K562 (cell line): Measurements from ENCODE around the gene PPEF2. TPM values are rescaled to one million over a fixed set of nuclear protein-coding genes. Genes with fewer than 3 reads are reported as not detected.

Experiments used
- CBX3 ChIP-seq, 2 experiments: IDR thresholded peaks; 1 replicate in 1 of 2; 2 replicates in 1 of 2; pipeline ENCODE4 v1.6.1; 2012; ENCODE audit warnings: inconsistent platforms in 2 of 2, low read length in 2 of 2, borderline replicate concordance in 1 of 2, control low read depth in 1 of 2
- EP400 ChIP-seq: fragments of 450-650 bp; IDR thresholded peaks from 2 replicates; pipeline ENCODE4 v1.6.1; 2017; ENCODE audit warnings: antibody characterized with exemption, mild to moderate bottlenecking, moderate library complexity
- GABPB1 ChIP-seq: sonication (generic); formaldehyde crosslinking; IDR thresholded peaks from 2 replicates; pipeline ENCODE4 v1.8.0; 2022; ENCODE audit warnings: mild to moderate bottlenecking, missing genetic modification reagents
- GATAD2A ChIP-seq: fragments of 450-650 bp; IDR thresholded peaks from 2 replicates; pipeline ENCODE4 v1.6.1; 2017
- KAT2B ChIP-seq: IDR thresholded peaks from one replicate; pipeline ENCODE4 v1.6.1; 2012; ENCODE audit warnings: low read depth, mild to moderate bottlenecking, control low read depth, inconsistent platforms, low read length, moderate library complexity
- KAT7 ChIP-seq: sonication (generic); formaldehyde crosslinking; IDR thresholded peaks from 2 replicates; pipeline ENCODE4 v1.8.0; 2022; ENCODE audit warnings: missing genetic modification reagents, mild to moderate bottlenecking, borderline replicate concordance
- PRMT5 ChIP-seq: sonication (generic); formaldehyde crosslinking; IDR thresholded peaks from 2 replicates; pipeline ENCODE4 v1.5.0; 2020; ENCODE audit warnings: missing genetic modification reagents
- SAFB ChIP-seq: fragments of 200-400 bp; formaldehyde crosslinking; IDR thresholded peaks from 2 replicates; pipeline ENCODE4 v1.6.1; 2017; ENCODE audit warnings: low read depth, low read length, borderline replicate concordance
- ZFX ChIP-seq: sonication (generic); formaldehyde crosslinking; IDR thresholded peaks from 2 replicates; pipeline ENCODE4 v1.8.0; 2022; ENCODE audit warnings: mild to moderate bottlenecking, missing genetic modification reagents, moderate library complexity
- ZNF140 ChIP-seq: fragments of 250-450 bp; sonication (Bioruptor Pico); IDR thresholded peaks from 2 replicates; pipeline ENCODE4 v1.8.0; 2021; ENCODE audit warnings: moderate library complexity, mild to moderate bottlenecking, inconsistent platforms
- ZNF408 ChIP-seq: fragments of 250-450 bp; sonication (Bioruptor Pico); IDR thresholded peaks from 2 replicates; pipeline ENCODE4 v1.4.0; 2020; ENCODE audit warnings: low read depth, mild to moderate bottlenecking, moderate library complexity
- ZNF444 ChIP-seq: fragments of 250-450 bp; sonication (Bioruptor Pico); IDR thresholded peaks from 2 replicates; pipeline ENCODE4 v1.4.0; 2020; ENCODE audit warnings: mild to moderate bottlenecking, moderate library complexity
- ZNF507 ChIP-seq: conservative IDR thresholded peaks from 2 replicates; pipeline ENCODE4 v1.6.1; 2017; ENCODE audit warnings: missing genetic modification characterization, missing compliant biosample characterization
- ZZZ3 ChIP-seq: fragments of 450-650 bp; IDR thresholded peaks from 2 replicates; pipeline ENCODE4 v1.6.1; 2016; ENCODE audit warnings: antibody characterized with exemption, mild to moderate bottlenecking, moderate library complexity
- polyA plus RNA-seq, 8 experiments: library from polyadenylated mRNA; depleted of rRNA in 4 of 8; stranded (reverse) in 5 of 8; unstranded in 3 of 8; fragments of >200 nt; fragmentation: Nextera tagmentation in 2 of 8; fragmentation: Illumina TruSeq in 1 of 8; extraction: Ambion mirVana in 2 of 8; extraction: Trizol in 1 of 8; gene quantifications; 2 replicates each; pipeline versions ENCODE4 v1.2.1 to v1.2.3, GENCODE V29; 2011 to 2014; ENCODE audit warnings: inconsistent platforms in 1 of 8, missing spikeins in 1 of 8
- total RNA-seq, 7 experiments: library from RNA; depleted of rRNA in 6 of 7; stranded (reverse); fragments of >200 nt in 6 of 7; fragmentation: Illumina TruSeq in 2 of 7; extraction: Trizol in 2 of 7; gene quantifications; 2 replicates each; pipeline versions ENCODE4 v1.2.1 to v1.2.3, GENCODE V29; 2011 to 2021; ENCODE audit warnings: low replicate concordance in 1 of 7
- TF ChIP-seq, protein P1 (sequence below): fragments of 200-800 bp; sonication (Bioruptor generic); IDR thresholded peaks from 2 replicates; pipeline ENCODE4 v1.6.1; 2016; ENCODE audit warnings: missing genetic modification characterization, missing compliant biosample characterization
- TF ChIP-seq, protein P2 (sequence below), 3 experiments: fragments of 200-800 bp in 1 of 3; sonication (Bioruptor generic) in 1 of 3; sonication (generic) in 1 of 3; formaldehyde crosslinking in 1 of 3; IDR thresholded peaks; 2 replicates each; pipeline versions ENCODE4 v1.6.1 to v1.8.0; 2016 to 2022; ENCODE audit warnings: mild to moderate bottlenecking in 2 of 3, missing compliant biosample characterization in 2 of 3, missing genetic modification characterization in 2 of 3, missing genetic modification reagents in 1 of 3
- TF ChIP-seq, protein P3 (sequence below): fragments of 450-650 bp; IDR thresholded peaks from 2 replicates; pipeline ENCODE4 v1.6.1; 2014; ENCODE audit warnings: low read depth, mild to moderate bottlenecking, moderate library complexity, borderline replicate concordance

PPEF2 gene
- total and polyA plus RNA-seq, 9 of the 15 experiments (the other 6 are each of a cell fraction or from before 2014, with no cell fraction given) = not detected

- TF ChIP-seq, protein P1, sequence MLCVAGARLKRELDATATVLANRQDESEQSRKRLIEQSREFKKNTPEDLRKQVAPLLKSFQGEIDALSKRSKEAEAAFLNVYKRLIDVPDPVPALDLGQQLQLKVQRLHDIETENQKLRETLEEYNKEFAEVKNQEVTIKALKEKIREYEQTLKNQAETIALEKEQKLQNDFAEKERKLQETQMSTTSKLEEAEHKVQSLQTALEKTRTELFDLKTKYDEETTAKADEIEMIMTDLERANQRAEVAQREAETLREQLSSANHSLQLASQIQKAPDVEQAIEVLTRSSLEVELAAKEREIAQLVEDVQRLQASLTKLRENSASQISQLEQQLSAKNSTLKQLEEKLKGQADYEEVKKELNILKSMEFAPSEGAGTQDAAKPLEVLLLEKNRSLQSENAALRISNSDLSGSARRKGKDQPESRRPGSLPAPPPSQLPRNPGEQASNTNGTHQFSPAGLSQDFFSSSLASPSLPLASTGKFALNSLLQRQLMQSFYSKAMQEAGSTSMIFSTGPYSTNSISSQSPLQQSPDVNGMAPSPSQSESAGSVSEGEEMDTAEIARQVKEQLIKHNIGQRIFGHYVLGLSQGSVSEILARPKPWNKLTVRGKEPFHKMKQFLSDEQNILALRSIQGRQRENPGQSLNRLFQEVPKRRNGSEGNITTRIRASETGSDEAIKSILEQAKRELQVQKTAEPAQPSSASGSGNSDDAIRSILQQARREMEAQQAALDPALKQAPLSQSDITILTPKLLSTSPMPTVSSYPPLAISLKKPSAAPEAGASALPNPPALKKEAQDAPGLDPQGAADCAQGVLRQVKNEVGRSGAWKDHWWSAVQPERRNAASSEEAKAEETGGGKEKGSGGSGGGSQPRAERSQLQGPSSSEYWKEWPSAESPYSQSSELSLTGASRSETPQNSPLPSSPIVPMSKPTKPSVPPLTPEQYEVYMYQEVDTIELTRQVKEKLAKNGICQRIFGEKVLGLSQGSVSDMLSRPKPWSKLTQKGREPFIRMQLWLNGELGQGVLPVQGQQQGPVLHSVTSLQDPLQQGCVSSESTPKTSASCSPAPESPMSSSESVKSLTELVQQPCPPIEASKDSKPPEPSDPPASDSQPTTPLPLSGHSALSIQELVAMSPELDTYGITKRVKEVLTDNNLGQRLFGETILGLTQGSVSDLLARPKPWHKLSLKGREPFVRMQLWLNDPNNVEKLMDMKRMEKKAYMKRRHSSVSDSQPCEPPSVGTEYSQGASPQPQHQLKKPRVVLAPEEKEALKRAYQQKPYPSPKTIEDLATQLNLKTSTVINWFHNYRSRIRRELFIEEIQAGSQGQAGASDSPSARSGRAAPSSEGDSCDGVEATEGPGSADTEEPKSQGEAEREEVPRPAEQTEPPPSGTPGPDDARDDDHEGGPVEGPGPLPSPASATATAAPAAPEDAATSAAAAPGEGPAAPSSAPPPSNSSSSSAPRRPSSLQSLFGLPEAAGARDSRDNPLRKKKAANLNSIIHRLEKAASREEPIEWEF = no peak
- TF ChIP-seq ZNF507 (tag) (no peak), ZNF140 (CRISPR knock-in tag) (no peak), SAFB (no peak), GABPB1 (CRISPR knock-in tag) (no peak), ZNF408 (no peak), GATAD2A (no peak), PRMT5 (CRISPR knock-in tag) (no peak), ZNF444 (CRISPR knock-in tag) (no peak), ZFX (CRISPR knock-in tag) (peak; percentile 67), EP400 (no peak), KAT2B (no peak), CBX3 (IDR thresholded peaks at IDR 0.05; ENCODE audit: borderline replicate concordance in 1 of 2, low read length in 2 of 2) (no peak), ZZZ3 (no peak), KAT7 (CRISPR knock-in tag) (no peak)
- TF ChIP-seq, protein P2, sequence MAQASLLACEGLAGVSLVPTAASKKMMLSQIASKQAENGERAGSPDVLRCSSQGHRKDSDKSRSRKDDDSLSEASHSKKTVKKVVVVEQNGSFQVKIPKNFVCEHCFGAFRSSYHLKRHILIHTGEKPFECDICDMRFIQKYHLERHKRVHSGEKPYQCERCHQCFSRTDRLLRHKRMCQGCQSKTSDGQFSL (CRISPR knock-in tag; IDR thresholded peaks at IDR 0.05) = no peak
- TF ChIP-seq, protein P2 (tag; IDR thresholded peaks at IDR 0.05) = no peak
- TF ChIP-seq, protein P3, sequence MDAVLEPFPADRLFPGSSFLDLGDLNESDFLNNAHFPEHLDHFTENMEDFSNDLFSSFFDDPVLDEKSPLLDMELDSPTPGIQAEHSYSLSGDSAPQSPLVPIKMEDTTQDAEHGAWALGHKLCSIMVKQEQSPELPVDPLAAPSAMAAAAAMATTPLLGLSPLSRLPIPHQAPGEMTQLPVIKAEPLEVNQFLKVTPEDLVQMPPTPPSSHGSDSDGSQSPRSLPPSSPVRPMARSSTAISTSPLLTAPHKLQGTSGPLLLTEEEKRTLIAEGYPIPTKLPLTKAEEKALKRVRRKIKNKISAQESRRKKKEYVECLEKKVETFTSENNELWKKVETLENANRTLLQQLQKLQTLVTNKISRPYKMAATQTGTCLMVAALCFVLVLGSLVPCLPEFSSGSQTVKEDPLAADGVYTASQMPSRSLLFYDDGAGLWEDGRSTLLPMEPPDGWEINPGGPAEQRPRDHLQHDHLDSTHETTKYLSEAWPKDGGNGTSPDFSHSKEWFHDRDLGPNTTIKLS = no peak
These were observed 38.5 kb upstream of the PPEF2 start, which contains the start of gene NAAA (continued) for GRCh38 chr4:75940692-75941253.
